PC-3 (cell line): ENCODE data around the gene STX16.

Experiments used
- CTCF ChIP-seq: fragments of 300-600 bp; sonication (generic); conservative IDR thresholded peaks from 2 replicates; pipeline ENCODE4 v1.5.1; 2017; ENCODE audit warnings: antibody characterized with exemption, low read depth, mild to moderate bottlenecking, low read length
- EZH2 ChIP-seq: fragments of 300-600 bp; sonication (generic); IDR thresholded peaks from one replicate; pipeline ENCODE4 v1.6.1; 2017; ENCODE audit warnings: antibody characterized with exemption, mild to moderate bottlenecking, low read length; ENCODE audit not compliant: unreplicated experiment
- EZH2phosphoT487 ChIP-seq: fragments of 300-600 bp; sonication (generic); IDR thresholded peaks from 2 replicates; pipeline ENCODE4 v1.6.1; 2018; ENCODE audit warnings: mild to moderate bottlenecking, antibody characterized with exemption, low read length, borderline replicate concordance

GRCh38 chr20:58651559-58651945 is 469 bp downstream of the STX16 start:
- no peak for TF ChIP-seq CTCF
- no peak for TF ChIP-seq EZH2phosphoT487
- TF ChIP-seq EZH2 = no peak
